Measurements from ENCODE around the gene SYNPR.

GRCh38 chr3:63290686-63291085 lies 12.6 kb downstream of the SYNPR start:
- TF ChIP-seq CTCF (IDR thresholded peaks at IDR 0.05), result no peak
- no peak for TF ChIP-seq POLR2A (IDR thresholded peaks at IDR 0.05)

All from lower leg skin (tissue), 3 donors.